ENCODE data around the gene SORBS1. TPM values are rescaled to one million over a fixed set of nuclear protein-coding genes. Genes with fewer than 3 reads are reported as not detected.
A peak's percentile ranks its signal among the peaks of the same experiment; 100 is the strongest.

Gene SORBS1
- total RNA-seq, 4 donors from 2014 or later: 21.5 to 65.8 (median 30.1) TPM

DNA sequence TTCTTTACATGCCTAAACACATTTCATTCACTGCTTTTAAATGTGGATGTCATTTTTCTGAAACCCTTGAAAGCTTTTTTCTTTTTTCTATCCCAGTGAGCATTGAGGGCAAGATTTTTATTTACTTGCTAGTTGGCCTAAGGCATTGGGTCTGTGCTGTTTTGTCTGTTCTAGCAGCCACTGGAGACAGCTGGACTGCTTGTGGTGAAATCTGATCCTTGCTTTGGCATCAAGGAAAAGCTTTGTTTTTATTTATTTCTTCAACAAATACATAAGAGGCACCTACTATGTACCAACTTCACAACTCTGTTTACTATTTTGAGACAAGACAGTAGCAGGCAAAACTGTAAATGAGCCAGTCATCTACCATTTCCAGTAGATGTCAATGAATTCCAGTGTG, 241.9 kb downstream of the SORBS1 start:
- TF ChIP-seq, protein P1, sequence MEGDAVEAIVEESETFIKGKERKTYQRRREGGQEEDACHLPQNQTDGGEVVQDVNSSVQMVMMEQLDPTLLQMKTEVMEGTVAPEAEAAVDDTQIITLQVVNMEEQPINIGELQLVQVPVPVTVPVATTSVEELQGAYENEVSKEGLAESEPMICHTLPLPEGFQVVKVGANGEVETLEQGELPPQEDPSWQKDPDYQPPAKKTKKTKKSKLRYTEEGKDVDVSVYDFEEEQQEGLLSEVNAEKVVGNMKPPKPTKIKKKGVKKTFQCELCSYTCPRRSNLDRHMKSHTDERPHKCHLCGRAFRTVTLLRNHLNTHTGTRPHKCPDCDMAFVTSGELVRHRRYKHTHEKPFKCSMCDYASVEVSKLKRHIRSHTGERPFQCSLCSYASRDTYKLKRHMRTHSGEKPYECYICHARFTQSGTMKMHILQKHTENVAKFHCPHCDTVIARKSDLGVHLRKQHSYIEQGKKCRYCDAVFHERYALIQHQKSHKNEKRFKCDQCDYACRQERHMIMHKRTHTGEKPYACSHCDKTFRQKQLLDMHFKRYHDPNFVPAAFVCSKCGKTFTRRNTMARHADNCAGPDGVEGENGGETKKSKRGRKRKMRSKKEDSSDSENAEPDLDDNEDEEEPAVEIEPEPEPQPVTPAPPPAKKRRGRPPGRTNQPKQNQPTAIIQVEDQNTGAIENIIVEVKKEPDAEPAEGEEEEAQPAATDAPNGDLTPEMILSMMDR (IDR thresholded peaks at IDR 0.05): no peak
- no peak for TF ChIP-seq POLR2A (IDR thresholded peaks at IDR 0.05)
- peak overlapping the region; percentile 33 to 79 (median 61) for H3K27ac ChIP-seq
- H3K4me3 ChIP-seq (replicated peaks in 1 of 3): no peak overlapping the region
- no peaks in the 10 kb centered on the region for H3K27me3 ChIP-seq
- intact Hi-C loops (cut with DNase I): no loop called here
- peaks cover 24 to 37% of the 10 kb centered on the region in 2 donors for H3K4me1 ChIP-seq
- H3K9me3 ChIP-seq: no peaks in the 10 kb centered on the region
- no peaks in the 10 kb centered on the region for H3K36me3 ChIP-seq
- DNase-seq: peak in 1 of 2 donors; percentile 22

DNA sequence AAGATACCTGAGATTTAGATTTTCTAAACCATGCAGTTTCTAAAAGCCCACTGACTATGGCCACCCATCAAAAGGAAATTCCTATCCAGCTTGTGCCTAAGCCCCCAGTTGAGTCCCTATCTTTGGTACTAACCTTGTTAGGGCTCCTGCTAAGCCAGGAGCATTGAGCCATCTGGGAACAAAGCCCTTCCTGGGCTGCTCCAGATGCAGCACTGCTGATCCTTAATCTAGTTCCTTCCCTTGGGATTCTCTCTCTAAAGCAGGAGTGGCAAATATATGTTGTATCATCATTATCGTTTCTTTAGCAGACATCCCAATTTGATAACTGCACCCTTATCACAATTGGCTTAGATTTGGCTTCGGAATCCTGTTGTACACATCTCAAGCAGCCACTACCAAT, 245.7 kb downstream of the SORBS1 start:
- Histone ChIP-seq H3K27ac (peak overlapping the region in 2 of 3 donors; percentile 31 to 58), H3K27me3 (no peaks in the 10 kb centered on the region), H3K9me3 (no peaks in the 10 kb centered on the region), H3K4me1 (peaks cover 27 to 38% of the 10 kb centered on the region in 2 donors), H3K4me3 (replicated peaks in 1 of 3) (no peak overlapping the region), H3K36me3 (no peaks in the 10 kb centered on the region)
- TF ChIP-seq, protein P1 (IDR thresholded peaks at IDR 0.05): no peak
- no peak for TF ChIP-seq POLR2A (IDR thresholded peaks at IDR 0.05)
- 87 to 93% methylated on average over 2 of the region's 2 CpGs for WGBS, 2 donors
- intact Hi-C loops (cut with DNase I): no loop called here
- DNase-seq: no peak

DNA sequence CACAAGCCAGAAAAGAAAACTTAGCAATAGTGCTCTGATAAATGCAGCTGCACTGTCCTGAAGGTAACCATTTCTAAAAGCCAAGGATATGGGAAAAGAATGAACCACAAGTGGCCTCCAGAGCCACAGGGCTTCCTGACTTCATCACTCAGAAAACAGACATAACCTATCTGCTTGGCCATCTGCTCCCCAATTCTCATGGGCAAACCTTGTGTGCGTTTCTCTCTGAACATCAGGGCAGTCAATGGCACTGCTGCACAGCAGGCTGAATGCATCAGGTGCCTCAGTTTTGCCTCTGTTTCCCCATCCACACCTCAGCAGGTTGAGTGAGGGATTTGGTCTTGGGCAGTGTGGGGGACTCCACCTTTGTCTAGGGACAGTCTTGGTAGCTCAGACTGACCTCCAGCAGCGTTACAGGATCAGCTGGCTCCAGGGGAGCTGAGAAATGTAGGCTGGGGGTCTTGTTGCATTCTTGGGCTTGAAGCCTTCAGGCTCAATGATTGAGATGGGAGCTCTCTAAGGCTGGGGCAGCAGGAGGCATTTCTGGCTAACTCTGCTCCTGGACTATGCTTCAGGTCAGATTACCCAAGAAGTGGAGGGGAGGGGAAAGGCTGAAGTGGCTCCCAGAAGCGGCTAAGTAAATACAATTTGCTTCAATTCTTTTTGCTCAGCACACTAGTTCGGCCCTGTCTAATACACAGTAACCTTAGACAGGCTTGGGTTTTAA, 246.8 kb downstream of the SORBS1 start:
- H3K27me3 ChIP-seq: no peaks in the 10 kb centered on the region
- no peak overlapping the region for H3K4me3 ChIP-seq (replicated peaks in 1 of 3)
- intact Hi-C loops (cut with DNase I): no loop called here
- no peaks in the 10 kb centered on the region for H3K36me3 ChIP-seq
- H3K9me3 ChIP-seq: no peaks in the 10 kb centered on the region
- H3K27ac ChIP-seq: peak overlapping the region in 2 of 3 donors; percentile 31 to 58
- WGBS, 2 donors: 53 to 57% methylated on average over 4 of the region's 4 CpGs
- H3K4me1 ChIP-seq: peaks cover 21 to 31% of the 10 kb centered on the region in 2 donors
- peak in 1 of 2 donors; percentile 30 for DNase-seq
- TF ChIP-seq POLR2A (IDR thresholded peaks at IDR 0.05): peak in 1 of 2 donors; percentile 6
- TF ChIP-seq, protein P1 (IDR thresholded peaks at IDR 0.05): no peak

DNA sequence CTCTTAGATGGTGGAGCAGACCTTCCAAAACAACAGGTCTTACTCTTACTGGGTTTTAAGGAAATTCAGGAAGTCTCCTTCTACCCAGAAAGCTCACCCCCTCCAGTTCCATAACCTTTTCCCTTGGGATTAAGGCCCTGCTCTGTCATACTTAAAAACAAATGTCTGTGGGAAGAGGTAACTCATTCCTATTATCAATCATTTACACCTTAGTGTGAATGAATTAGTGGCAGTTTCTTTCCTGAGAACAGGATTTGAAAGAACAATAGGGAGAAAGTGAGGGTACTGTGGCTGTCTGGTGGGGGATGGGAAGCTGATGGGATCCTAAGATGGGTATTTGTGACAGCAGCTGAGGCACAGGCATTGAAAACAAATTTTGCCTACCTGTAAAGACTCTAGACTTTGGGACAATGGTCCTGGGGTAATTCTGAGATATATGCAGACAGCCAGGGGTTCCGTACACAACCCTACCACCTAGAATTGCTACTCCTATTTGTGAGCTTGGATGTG, 248.1 kb downstream of the SORBS1 start:
- H3K36me3 ChIP-seq: no peaks in the 10 kb centered on the region
- WGBS, 2 donors: 94 to 100% methylated on average over 1 of the region's 1 CpG
- H3K27ac ChIP-seq: peak overlapping the region in 1 of 3 donors; percentile 58
- H3K4me3 ChIP-seq (replicated peaks in 1 of 3): no peak overlapping the region
- no peaks in the 10 kb centered on the region for H3K27me3 ChIP-seq
- no peak for TF ChIP-seq POLR2A (IDR thresholded peaks at IDR 0.05)
- TF ChIP-seq, protein P1 (IDR thresholded peaks at IDR 0.05): no peak
- intact Hi-C loops (cut with DNase I): no loop called here
- peaks cover 29 to 33% of the 10 kb centered on the region in 2 donors for H3K4me1 ChIP-seq
- no peak for DNase-seq
- H3K9me3 ChIP-seq: no peaks in the 10 kb centered on the region

DNA sequence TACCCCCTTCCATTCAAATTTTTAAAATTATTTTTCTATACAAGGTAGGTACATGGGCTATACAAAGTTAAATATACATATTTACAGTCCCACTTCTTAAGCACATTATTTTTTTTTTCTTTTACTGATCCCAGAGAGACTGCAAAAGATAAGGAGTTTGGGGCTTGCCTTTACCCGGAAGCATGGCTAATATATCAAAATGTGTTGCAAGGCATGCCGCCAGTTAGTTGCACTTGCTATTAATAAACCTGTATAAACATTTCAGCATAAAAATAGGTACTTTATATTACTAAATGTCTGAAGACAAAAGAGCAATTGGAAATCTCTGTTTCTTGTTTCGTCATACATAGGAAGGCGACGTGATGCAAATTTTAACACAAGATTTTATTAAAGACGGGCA, 248.9 kb downstream of the SORBS1 start:
- no peaks in the 10 kb centered on the region for H3K27me3 ChIP-seq
- H3K36me3 ChIP-seq: no peaks in the 10 kb centered on the region
- 82 to 87% methylated on average over 6 of the region's 6 CpGs for WGBS, 2 donors
- no peaks in the 10 kb centered on the region for H3K9me3 ChIP-seq
- TF ChIP-seq, protein P1 (IDR thresholded peaks at IDR 0.05): no peak
- TF ChIP-seq POLR2A (IDR thresholded peaks at IDR 0.05): no peak
- no peak overlapping the region for H3K4me3 ChIP-seq (replicated peaks in 1 of 3)
- peaks cover 35 to 36% of the 10 kb centered on the region in 2 donors for H3K4me1 ChIP-seq
- H3K27ac ChIP-seq: no peak overlapping the region
- intact Hi-C loops (cut with DNase I): no loop called here
- DNase-seq: no peak
